Activated gamma-delta T cell treated with Interleukin-2 at 50 U/mL for 16 hours (primary cell): ENCODE results near the gene PRRX2.
"Not testable (repeated sequence)": the region's sequence is repeated elsewhere in the genome, so short reads cannot be mapped to it uniquely, and the experiment has no call there.

ENCODE experiments used
- DNase-seq: peaks from one replicate; pipeline ENCODE4 v3.0.0-alpha.2; 2020

Gene PRRX2

GRCh38 chr9:129739432-129739831, 74.0 kb downstream of the PRRX2 start:
- DNase-seq: no peak

- DNase-seq: no peak
Measured at GRCh38 chr9:129740174-129740573, 74.7 kb downstream of the PRRX2 start.

- DNase-seq: no peak
Measured at GRCh38 chr9:129740666-129741464, 75.4 kb downstream of the PRRX2 start.

GRCh38 chr9:129745200-129745599, 79.8 kb downstream of the PRRX2 start:
- no peak for DNase-seq

- DNase-seq: no peak
Measured at GRCh38 chr9:129746092-129746777, 80.8 kb downstream of the PRRX2 start.

GRCh38 chr9:129748249-129748648, 82.8 kb downstream of the PRRX2 start:
- DNase-seq: no peak

GRCh38 chr9:129749052-129749451, 83.6 kb downstream of the PRRX2 start:
- not testable (repeated sequence) for DNase-seq

GRCh38 chr9:129749575-129749974, 84.1 kb downstream of the PRRX2 start:
- no peak for DNase-seq

GRCh38 chr9:129750013-129750638, 84.7 kb downstream of the PRRX2 start:
- DNase-seq: no peak

- no peak for DNase-seq
Measured at GRCh38 chr9:129751841-129752801, 86.7 kb downstream of the PRRX2 start.

- peak; percentile 19 for DNase-seq
Measured at GRCh38 chr9:129752900-129753729, 87.7 kb downstream of the PRRX2 start, which contains the start of gene PTGES. Gene PTGES (minus strand): TSS chr9:129753042. CDS start chr9:129753012, 30 bp downstream.

- DNase-seq: no peak
Measured at GRCh38 chr9:129755151-129755550, 89.7 kb downstream of the PRRX2 start.

- DNase-seq: no peak
Measured at GRCh38 chr9:129756191-129756590, 90.7 kb downstream of the PRRX2 start.

GRCh38 chr9:129757045-129757444, 91.6 kb downstream of the PRRX2 start:
- DNase-seq: no peak

GRCh38 chr9:129759319-129759718, 93.9 kb downstream of the PRRX2 start:
- no peak for DNase-seq

GRCh38 chr9:129759804-129760502, 94.5 kb downstream of the PRRX2 start:
- no peak for DNase-seq

GRCh38 chr9:129760784-129761183, 95.3 kb downstream of the PRRX2 start:
- DNase-seq: not testable (repeated sequence)

GRCh38 chr9:129761293-129761900, 96.0 kb downstream of the PRRX2 start:
- no peak for DNase-seq

- no peak for DNase-seq
Measured at GRCh38 chr9:129761901-129762369, 96.5 kb downstream of the PRRX2 start.

- DNase-seq: not testable (repeated sequence)
Measured at GRCh38 chr9:129762370-129762984, 97.0 kb downstream of the PRRX2 start.
